H7 (cell line): Measurements from ENCODE around the gene CMTM4. TPM values are rescaled to one million over a fixed set of nuclear protein-coding genes. Genes with fewer than 3 reads are reported as not detected.
"Not testable (repeated sequence)": the region's sequence is repeated elsewhere in the genome, so short reads cannot be mapped to it uniquely, and the experiment has no call there.

ENCODE experiments used
- DNase-seq: peaks from one replicate; pipeline ENCODE4 v3.0.0; 2012
- H3K27me3 ChIP-seq: 2 replicates; pipeline ENCODE4 v1.6.0; 2011; ENCODE audit warnings: mild to moderate bottlenecking, low read length; ENCODE audit not compliant: control insufficient read depth, insufficient read depth
- H3K36me3 ChIP-seq: replicated peaks from 2 replicates; pipeline ENCODE4 v1.5.1; 2011; ENCODE audit warnings: low read length; ENCODE audit not compliant: control insufficient read depth, insufficient read depth
- H3K4me3 ChIP-seq: 2 replicates; pipeline ENCODE4 v1.5.1; 2011; ENCODE audit warnings: low read depth, mild to moderate bottlenecking, control low read depth, low read length, moderate library complexity; ENCODE audit not compliant: insufficient read depth
- total RNA-seq: library from RNA; depleted of rRNA; stranded (reverse); fragments of >200 nt; shearing (Covaris generic); gene quantifications from 2 replicates; pipeline ENCODE4 v1.2.3, GENCODE V29; 2014

The CMTM4 gene
- total RNA-seq, 1 experiment from 2014 or later = 23.2 TPM

- Histone ChIP-seq H3K4me3 (no peak within 1 kb of the TSS), H3K36me3 (no peaks in the 10 kb centered on the region), H3K27me3 (peaks cover 27% of the 10 kb centered on the region; the same call in 1 of the 2 replicates)
- DNase-seq = peak; percentile 51
Observed at GRCh38 chr16:66578651-66579531, 117.7 kb downstream of the CMTM4 start, which contains the start of gene CMTM2. Gene CMTM2, plus strand, starts transcription at chr16:66579463. Its CDS starts 145 bp downstream, at chr16:66579608.

- H3K27me3 ChIP-seq = peaks cover 27% of the 10 kb centered on the region; the same call in 1 of the 2 replicates
- no peak overlapping the region for H3K4me3 ChIP-seq
- no peaks in the 10 kb centered on the region for H3K36me3 ChIP-seq
- no peak for DNase-seq
Observed at GRCh38 chr16:66576296-66576695, 120.2 kb downstream of the CMTM4 start.

- Histone ChIP-seq H3K4me3 (no peak overlapping the region), H3K36me3 (no peaks in the 10 kb centered on the region), H3K27me3 (peaks cover 25% of the 10 kb centered on the region; the same call in 1 of the 2 replicates)
- no peak for DNase-seq
Observed at GRCh38 chr16:66575060-66575459, 121.5 kb downstream of the CMTM4 start.

GRCh38 chr16:66574531-66574930, 122.0 kb downstream of the CMTM4 start:
- no peaks in the 10 kb centered on the region for H3K36me3 ChIP-seq
- H3K27me3 ChIP-seq = peaks cover 20% of the 10 kb centered on the region; the same call in 1 of the 2 replicates
- no peak for DNase-seq
- no peak overlapping the region for H3K4me3 ChIP-seq

- DNase-seq = no peak
- no peaks in the 10 kb centered on the region for H3K36me3 ChIP-seq
- no peak overlapping the region for H3K4me3 ChIP-seq
Observed at GRCh38 chr16:66574081-66574480, 122.5 kb downstream of the CMTM4 start.

GRCh38 chr16:66572356-66572755, 124.2 kb downstream of the CMTM4 start:
- H3K4me3 ChIP-seq = no peak overlapping the region
- DNase-seq = no peak
- peaks cover under 1% of the 10 kb centered on the region; the same call in 1 of the 2 replicates for H3K27me3 ChIP-seq
- no peaks in the 10 kb centered on the region for H3K36me3 ChIP-seq

More at GRCh38 chr16:66574081-66574480, 122.5 kb downstream of the CMTM4 start:
- H3K27me3 ChIP-seq = peaks cover 16% of the 10 kb centered on the region; the same call in 1 of the 2 replicates

GRCh38 chr16:66569827-66570405, 126.6 kb downstream of the CMTM4 start:
- Histone ChIP-seq H3K36me3 (no peaks in the 10 kb centered on the region), H3K27me3 (no peaks in the 10 kb centered on the region), H3K4me3 (no peak overlapping the region)
- no peak for DNase-seq

- no peaks in the 10 kb centered on the region for H3K27me3 ChIP-seq
- H3K4me3 ChIP-seq = no peak overlapping the region
- DNase-seq = no peak
- H3K36me3 ChIP-seq = no peaks in the 10 kb centered on the region
Observed at GRCh38 chr16:66569131-66569530, 127.4 kb downstream of the CMTM4 start.

- no peak overlapping the region for H3K4me3 ChIP-seq
- no peaks in the 10 kb centered on the region for H3K27me3 ChIP-seq
- H3K36me3 ChIP-seq = no peaks in the 10 kb centered on the region
- DNase-seq = no peak
Observed at GRCh38 chr16:66568355-66568754, 128.2 kb downstream of the CMTM4 start.

GRCh38 chr16:66567270-66567669, 129.3 kb downstream of the CMTM4 start:
- not testable (repeated sequence) for DNase-seq, H3K4me3 ChIP-seq, H3K27me3 ChIP-seq, H3K36me3 ChIP-seq

GRCh38 chr16:66566051-66566901, 130.3 kb downstream of the CMTM4 start, which contains the start of gene CMTM1:
Gene CMTM1, plus strand, starts transcription at chr16:66566439. Its CDS starts 75 bp downstream, at chr16:66566514.
- DNase-seq = peak; percentile 38

More at GRCh38 chr16:66566051-66566901, 130.3 kb downstream of the CMTM4 start, which contains the start of gene CMTM1:
- Histone ChIP-seq H3K36me3 (no peaks in the 10 kb centered on the region; the same call in 1 of the 2 replicates), H3K27me3 (no peaks in the 10 kb centered on the region), H3K4me3 (no peak within 1 kb of the TSS)
